ENCODE measurements around the gene BOLA2B. TPM values are rescaled to one million over a fixed set of nuclear protein-coding genes. Genes with fewer than 3 reads are reported as not detected.
A peak's percentile ranks its signal among the peaks of the same experiment; 100 is the strongest.
"Not testable (repeated sequence)": the region's sequence is repeated elsewhere in the genome, so short reads cannot be mapped to it uniquely, and the experiment has no call there.

The BOLA2B gene
- total RNA-seq = 421 and 538 TPM in 2 replicates

DNA sequence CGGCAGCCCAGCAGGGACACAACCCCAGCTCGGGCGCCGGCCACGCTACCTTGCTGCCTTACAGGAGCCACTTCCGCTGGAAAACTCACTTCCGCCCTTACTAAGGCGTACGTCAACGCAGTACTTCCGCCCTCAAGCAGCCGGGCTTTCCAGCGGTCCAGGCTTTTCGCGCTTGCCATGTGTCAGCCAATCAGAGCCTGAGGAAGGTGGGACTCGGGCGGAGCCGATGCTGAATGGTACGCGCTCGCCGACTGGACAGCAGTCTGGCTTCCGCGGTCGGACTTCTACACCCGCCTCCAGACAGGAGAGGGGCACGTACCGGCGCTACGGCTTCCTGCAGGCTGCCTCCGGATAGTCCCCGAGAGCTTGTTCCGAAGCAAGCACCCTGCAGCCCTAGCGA, at the start of gene BOLA2B, which contains the start of gene SLX1A:
TSS of gene BOLA2B (minus strand) at position 52 of the 400 bp plus-strand sequence. CDS start 71 bp downstream, outside the sequence.
TSS of gene SLX1A (plus strand) at position 261 of the 400 bp plus-strand sequence. CDS start 210 bp downstream, outside the sequence.
- H3K4me3 ChIP-seq (ENCODE audit: low read depth, low read length) = peak within 1 kb of the TSS; percentile 44
- not testable (repeated sequence) for DNase-seq (ENCODE audit: low read depth)

DNA sequence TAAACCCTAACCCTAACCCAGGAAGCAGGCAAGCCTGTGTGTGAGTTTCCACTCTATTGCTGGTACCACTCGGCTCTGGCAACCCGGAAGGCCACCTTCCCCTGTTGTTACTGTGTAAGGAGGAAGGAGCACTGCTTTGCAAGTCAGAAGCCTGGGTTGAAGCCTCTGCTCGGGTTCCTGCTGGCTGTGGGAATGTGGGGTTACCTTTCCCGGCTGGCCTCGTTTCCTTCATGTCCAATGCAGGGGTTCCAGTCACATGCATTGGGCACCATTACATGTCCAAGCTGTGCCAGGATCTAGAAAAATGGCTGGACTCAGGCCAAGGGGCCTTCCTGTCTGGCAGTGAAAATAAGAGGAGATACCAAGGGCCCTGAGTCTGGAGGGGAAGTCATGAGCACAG, 23.6 kb upstream of the BOLA2B start:
- DNase-seq (ENCODE audit: low read depth) = not testable (repeated sequence)

DNA sequence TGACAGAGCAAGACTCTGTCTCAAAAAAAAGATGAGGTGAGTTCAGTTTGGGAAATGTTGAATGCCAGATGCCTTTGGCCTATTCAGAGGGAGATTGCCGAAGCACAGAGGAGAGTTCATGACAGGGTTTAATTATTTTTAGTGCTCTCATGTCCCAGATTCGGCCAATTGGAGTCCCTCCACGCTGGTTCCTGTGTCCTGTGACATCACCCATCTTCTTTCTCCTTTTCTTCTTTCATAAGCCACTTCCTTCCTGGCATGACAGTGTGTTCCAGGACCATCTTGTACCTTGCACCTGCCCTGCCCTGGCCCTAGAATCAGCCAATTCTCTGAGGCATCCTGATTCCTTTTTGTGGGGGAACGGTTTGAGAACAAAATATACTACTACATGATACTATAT, 17.9 kb upstream of the BOLA2B start:
- not testable (repeated sequence) for DNase-seq (ENCODE audit: low read depth); H3K4me3 ChIP-seq (ENCODE audit: low read depth, low read length)

More for the DNA sequence above, 23.6 kb upstream of the BOLA2B start:
- not testable (repeated sequence) for H3K4me3 ChIP-seq (ENCODE audit: low read depth, low read length)

DNA sequence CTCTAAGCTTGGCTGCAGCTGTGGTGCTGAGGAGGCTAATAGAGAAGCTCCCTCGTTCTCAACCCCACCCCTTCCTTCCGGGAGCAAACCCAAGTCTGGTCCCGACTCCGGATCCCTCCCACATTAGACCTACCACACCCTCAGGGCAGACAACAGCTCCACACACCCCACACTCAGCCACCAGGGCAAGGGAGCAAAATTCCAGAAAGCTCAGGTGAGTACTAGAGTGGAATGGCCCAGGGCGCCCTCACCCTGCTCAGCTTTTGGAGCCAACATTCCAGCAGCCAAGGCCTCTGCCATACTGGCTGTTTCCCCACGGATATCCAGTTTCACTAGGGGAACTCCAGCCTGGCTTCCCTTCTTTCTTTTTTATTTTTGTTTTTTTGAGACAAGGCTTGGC, 15.6 kb upstream of the BOLA2B start:
- DNase-seq (ENCODE audit: low read depth); H3K4me3 ChIP-seq (ENCODE audit: low read depth, low read length): not testable (repeated sequence)

DNA sequence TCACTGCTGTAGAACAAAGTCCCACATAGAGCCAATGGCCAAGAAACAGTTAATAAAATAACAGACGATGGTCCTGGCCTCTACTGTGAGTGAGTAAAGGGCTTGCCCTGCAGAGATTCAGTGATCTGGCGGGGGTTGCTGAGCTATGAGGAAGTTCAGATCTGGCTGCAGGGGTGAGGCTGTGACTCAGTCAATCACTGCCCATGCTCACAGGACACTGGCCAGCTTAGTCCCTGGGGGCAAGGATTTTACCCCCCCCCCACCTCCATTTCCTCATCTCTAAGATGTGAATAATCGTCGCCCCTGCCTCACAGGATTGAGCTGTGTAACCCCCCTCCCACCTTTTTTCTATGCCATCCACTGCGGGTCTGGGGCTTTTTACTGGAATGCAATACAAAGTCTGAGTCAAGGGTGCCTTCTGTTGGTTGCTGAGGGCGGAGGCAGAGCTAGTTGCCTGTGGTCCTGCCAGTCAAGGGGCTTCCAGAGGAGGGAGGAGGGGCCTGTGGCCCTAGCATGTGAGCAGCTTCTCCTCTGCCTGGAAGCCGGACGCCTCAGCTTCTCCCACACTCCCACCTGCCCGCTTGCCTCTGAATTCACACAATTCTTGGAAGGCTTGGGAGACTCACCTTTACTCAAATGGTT, 13.7 kb upstream of the BOLA2B start:
- not testable (repeated sequence) for H3K4me3 ChIP-seq (ENCODE audit: low read depth, low read length); DNase-seq (ENCODE audit: low read depth)

DNA sequence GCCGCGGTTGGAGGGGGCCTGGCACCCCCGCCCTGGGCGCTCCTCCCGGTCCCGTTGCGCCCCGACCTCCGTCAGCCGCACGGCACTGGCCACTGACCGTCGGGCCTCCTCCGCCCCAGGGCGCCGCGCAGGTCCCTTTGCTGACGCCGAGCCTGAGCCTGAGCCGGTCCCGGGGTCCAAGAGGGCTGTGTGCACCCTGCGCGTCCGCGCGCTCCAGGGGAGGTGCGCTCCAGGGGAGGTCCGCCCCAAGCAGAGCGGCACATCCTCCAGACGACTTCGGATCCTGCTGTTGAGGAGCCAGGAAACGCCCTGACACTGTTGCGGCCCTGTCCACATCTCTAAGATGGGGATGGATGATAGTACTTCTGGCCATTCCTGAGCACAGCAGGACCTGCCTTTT, 12.8 kb upstream of the BOLA2B start:
- peak overlapping the region; percentile 52 for H3K4me3 ChIP-seq (ENCODE audit: low read depth, low read length)
- DNase-seq (ENCODE audit: low read depth) = not testable (repeated sequence)

DNA sequence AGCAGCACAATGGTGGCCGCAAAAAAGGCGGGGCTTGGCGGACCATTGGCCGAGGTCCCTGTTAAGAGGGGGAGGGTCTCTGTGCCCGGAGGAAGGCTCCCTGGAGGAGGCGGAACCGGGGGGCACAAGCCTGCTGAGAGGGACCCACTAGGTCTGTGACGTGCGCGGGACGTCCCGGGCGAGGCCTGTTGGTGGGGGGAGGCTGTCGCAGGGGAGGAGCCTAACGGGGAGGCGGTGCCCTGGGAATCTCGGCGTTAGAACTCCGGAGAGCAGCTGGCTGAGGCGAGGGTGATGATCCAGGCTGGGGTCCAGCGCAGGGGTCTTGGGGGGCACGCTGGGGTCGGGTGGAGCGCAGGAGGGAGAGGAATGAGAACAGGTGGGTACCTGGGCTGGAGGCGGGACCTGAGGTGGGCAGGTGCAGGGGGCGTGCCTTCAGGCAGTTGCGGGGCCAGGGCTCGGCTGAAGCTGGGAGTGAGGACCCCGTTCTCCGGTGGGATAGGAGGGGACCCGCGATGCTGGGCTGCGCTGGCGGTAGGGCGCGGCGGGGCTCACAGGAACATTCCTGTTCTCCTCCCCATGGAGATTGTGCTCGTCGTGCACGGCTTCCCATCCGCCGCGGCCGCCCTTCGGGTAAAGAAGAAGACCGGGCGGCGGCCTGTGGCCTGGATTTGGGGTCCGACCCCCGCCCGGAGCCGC, 12.2 kb upstream of the BOLA2B start:
- H3K4me3 ChIP-seq (ENCODE audit: low read depth, low read length) = peak overlapping the region; percentile 52
- not testable (repeated sequence) for DNase-seq (ENCODE audit: low read depth)

DNA sequence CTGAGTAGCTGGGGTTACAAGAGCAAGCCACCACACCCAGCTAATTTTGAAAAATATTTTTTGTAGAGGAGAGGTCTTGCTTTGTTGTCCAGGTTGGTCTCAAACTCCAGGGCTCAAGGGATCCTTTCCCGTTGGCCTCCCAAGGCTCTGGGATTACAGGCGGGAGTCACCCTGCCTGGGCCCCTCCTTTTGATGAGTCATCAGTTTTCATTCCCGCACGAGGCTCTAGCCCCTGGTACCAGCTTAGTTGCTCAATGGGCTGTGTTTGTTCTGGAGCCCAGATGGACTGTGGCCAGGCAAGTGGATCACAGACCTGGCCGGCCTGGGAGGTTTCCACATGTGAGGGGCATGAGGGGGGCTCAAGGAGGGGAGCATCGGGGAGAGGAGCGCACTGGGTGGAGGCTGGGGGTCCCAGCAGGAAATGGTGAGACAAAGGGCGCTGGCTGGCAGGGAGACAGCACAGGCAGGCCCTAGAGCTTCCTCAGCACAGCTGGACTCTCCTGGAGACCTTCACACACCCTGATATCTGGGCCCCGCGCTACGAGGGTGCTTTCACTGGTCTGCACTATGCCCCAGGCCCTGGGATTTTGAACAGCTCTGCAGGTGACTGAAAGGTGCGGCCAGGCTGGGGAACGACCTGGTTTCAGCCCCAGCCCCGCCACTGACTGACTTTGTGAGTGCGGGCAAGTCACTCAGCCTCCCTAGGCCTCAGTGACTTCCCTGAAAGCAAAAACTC, 6.3 kb upstream of the BOLA2B start:
- not testable (repeated sequence) for DNase-seq (ENCODE audit: low read depth)

DNA sequence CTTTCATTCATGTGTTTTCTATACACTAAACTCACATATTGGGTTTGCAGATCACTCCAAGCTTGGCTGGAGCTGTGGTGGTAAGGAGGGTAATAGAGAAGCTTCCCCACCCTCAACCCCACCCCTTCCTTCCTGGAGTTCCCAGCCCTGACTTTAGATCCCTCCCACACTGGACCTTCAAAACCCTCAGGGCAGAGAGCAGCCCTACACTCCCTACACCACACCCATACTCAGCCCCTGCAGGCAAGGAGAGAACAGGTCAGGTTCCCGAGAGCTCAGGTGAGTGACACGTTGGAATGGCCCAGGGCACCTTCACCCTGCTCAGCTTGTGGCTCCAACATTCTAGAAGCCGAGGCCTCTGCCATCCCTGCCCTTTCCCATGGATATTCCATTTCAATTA, 5.6 kb upstream of the BOLA2B start, which contains the start of gene SULT1A3:
TSS of gene SULT1A3 (plus strand) at position 207 of the 400 bp plus-strand sequence. CDS start 1,474 bp downstream, outside the sequence.
- not testable (repeated sequence) for DNase-seq (ENCODE audit: low read depth); H3K4me3 ChIP-seq (ENCODE audit: low read depth, low read length)

More for the DNA sequence above, 6.3 kb upstream of the BOLA2B start:
- not testable (repeated sequence) for H3K4me3 ChIP-seq (ENCODE audit: low read depth, low read length)

DNA sequence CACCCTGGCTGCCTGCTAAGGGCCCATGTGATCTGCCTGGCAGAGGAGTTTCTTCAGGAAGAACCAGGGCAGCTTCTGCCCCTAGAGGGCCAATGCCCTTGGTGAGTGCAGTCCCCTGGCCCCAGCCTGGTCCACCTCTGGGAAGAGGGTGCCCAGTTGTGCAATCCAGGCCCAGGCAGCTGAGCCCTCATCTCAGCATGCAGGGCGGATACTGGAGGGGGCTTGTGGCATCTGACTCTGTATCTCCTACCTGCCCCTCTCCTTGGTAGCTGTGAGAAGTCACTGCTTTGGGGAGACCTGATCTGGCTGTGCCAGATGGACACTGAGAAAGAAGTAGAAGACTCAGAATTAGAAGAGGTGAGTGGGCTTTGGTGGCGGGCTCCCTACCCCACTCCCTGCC, 3.5 kb upstream of the BOLA2B start:
- H3K4me3 ChIP-seq (ENCODE audit: low read depth, low read length); DNase-seq (ENCODE audit: low read depth): not testable (repeated sequence)

DNA sequence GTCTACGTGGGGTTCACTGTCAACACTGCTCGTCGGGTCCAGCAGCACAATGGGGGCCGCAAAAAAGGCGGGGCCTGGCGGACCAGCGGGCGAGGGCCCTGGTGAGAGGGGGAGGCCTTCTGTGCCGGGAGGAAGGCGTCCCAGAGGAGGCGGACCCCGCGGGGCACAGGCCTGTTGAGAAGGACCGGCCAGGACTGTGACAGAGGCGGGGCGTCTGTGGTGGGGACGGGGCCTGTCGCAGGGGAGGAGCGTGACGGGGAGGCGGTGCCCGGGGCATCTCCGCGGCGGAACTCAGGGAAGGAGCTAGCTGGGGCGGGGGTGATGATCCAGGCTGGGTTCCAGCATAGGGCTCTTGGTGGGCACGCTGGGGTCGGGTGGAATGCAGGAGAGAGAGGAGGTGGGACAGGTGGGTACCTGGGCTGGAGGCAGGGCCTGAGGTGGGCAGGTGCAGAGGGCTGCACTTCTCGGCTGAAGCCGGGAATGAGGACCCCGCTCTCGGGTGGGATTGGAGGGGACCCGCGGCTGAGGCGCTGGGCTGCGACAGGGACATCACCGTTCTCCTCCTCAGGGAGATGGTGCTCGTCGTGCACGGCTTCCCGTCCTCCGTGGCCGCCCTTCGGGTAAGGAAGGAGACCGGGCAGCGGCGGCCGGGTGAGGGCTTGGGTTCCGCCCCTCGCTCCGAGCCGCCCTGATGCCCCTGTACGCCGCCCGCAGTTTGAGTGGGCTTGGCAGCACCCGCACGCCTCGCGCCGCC, 883 bp upstream of the BOLA2B start:
- DNase-seq (ENCODE audit: low read depth) = not testable (repeated sequence)
- peak overlapping the region; percentile 44 for H3K4me3 ChIP-seq (ENCODE audit: low read depth, low read length)

DNA sequence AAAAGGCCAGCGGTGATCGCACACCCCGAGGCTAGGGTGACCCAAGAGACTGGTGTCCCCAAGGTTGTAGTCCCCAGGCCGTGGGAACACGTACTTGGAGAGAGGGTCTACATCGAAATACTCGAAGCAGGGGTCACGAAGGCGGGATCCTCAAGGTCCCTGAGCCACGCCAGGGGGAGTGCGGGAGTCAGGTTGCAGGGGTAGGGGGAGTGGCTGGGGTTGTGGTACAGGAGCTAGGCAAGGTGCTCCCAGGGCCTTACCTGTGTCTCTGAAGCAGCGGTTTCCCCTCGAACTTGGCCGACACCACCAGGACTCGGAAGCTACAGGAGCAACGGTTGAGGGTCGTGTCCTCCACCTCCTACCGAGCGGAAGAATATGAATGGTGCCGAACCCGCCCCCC, 368 bp downstream of the BOLA2B start:
- DNase-seq (ENCODE audit: low read depth); H3K4me3 ChIP-seq (ENCODE audit: low read depth, low read length): not testable (repeated sequence)

DNA sequence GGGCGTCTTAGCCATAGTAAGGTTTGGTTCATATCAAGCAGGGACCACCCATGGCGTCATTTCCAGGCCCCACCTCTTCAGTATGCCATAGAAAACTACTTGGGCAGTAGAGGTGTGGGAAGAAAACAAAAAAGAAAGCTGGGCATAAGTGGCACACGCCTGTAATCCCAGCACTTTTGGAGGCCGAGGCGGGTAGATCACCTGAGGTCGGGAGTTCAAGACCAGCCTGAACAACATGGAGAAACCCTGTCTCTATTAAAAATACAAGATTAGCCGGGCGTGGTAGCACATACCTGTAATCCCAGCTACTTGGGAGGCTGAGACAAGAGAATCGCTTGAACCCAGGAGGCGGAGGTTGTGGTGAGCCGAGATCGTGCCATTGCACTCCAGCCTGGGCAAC, 2.3 kb downstream of the BOLA2B start:
- H3K4me3 ChIP-seq (ENCODE audit: low read depth, low read length); DNase-seq (ENCODE audit: low read depth): not testable (repeated sequence)
